ENCODE measurements around the gene TIMM50. TPM values are rescaled to one million over a fixed set of nuclear protein-coding genes. Genes with fewer than 3 reads are reported as not detected.
A peak's percentile ranks its signal among the peaks of the same experiment; 100 is the strongest.

The TIMM50 gene
- total and polyA plus RNA-seq, 2 of the 13 experiments (the other 11 are each of a cell fraction or from before 2014, with no cell fraction given), result 91.1 to 92.5 TPM

- Histone ChIP-seq H3K79me2 (ENCODE audit: insufficient read depth, low read length) (peaks cover 51% of the 10 kb centered on the region), H3K4me3 (replicated peaks in 1 of 3; ENCODE audit: insufficient read depth in 1 of 3, low read depth in 2 of 3, low read length in 3 of 3) (peak overlapping the region; percentile 81 to 98 (median 94)), H3K4me1 (ENCODE audit: insufficient read depth, low read length) (peaks cover 47% of the 10 kb centered on the region), H3K9me3 (ENCODE audit: low read length) (no peaks in the 10 kb centered on the region), H3K27me3 (ENCODE audit: control insufficient read depth in 1 of 2, insufficient read depth in 2 of 2, low read length in 2 of 2) (peaks cover 0 to 3% of the 10 kb centered on the region in 2 experiments; a peak in 2 of 5 replicates), H3K9ac (ENCODE audit: insufficient read depth, low read depth, low read length) (peak overlapping the region; percentile 93), H3K4me2 (ENCODE audit: low read depth, low read length) (peak overlapping the region; percentile 85), H3K27ac (ENCODE audit: extremely low read length, insufficient read depth, low read length) (peak overlapping the region; percentile 91), H3K36me3 (replicated peaks in 1 of 2; ENCODE audit: control insufficient read depth in 1 of 2, insufficient read depth in 2 of 2, low read length in 2 of 2) (peaks cover 3 to 12% of the 10 kb centered on the region in 2 experiments; a peak in 3 of 5 replicates), H4K20me1 (ENCODE audit: insufficient read depth, low read length) (0 out of 2 replicates have a peak, but pooled peaks cover 3% of the 10 kb centered on the region), H2AFZ (ENCODE audit: low read length) (no peak overlapping the region)
- intact Hi-C loops (cut with micrococcal nuclease; ENCODE audit: unreplicated experiment), result no loop called here
- BruUV-seq (replicated peaks), result TSS peak; percentile 97
- DNase-seq (ENCODE audit: low spot score) (no peak), FAIRE-seq (no peak), ATAC-seq (no peak)
- under 1% methylated on average over 17 of the region's 17 CpGs for WGBS (ENCODE audit: low lambda C conversion rate)
- ChIA-PET POLR2A (interaction anchor here (0.6 to 2.8 kb wide), 11 partner anchors 9 to 88 kb away, joined by 3 to 78 read pairs (median 5); partner anchors contain the start of genes EID2B and RPS16), CTCF (ENCODE audit: low intra/inter-chr PET ratio, low total read pairs) (no interaction called here)
- in situ Hi-C loops (cut with HindIII; ENCODE audit: extremely low pct_ligation_motif_present, low pct_unique_long_range_greater_than_20kb), result no loop called here
- TF ChIP-seq CTCF (CRISPR knock-in tag; IDR thresholded peaks at IDR 0.05), result no peak
- TF ChIP-seq SPEN (CRISPR knock-in tag; IDR thresholded peaks at IDR 0.05; ENCODE audit: low read depth), result no peak
- no peak for TF ChIP-seq ZNF672 (CRISPR knock-in tag; IDR thresholded peaks at IDR 0.05)
- no peak for TF ChIP-seq BHLHE40 (IDR thresholded peaks at IDR 0.05; ENCODE audit: low read length)
- TF ChIP-seq, protein P1, sequence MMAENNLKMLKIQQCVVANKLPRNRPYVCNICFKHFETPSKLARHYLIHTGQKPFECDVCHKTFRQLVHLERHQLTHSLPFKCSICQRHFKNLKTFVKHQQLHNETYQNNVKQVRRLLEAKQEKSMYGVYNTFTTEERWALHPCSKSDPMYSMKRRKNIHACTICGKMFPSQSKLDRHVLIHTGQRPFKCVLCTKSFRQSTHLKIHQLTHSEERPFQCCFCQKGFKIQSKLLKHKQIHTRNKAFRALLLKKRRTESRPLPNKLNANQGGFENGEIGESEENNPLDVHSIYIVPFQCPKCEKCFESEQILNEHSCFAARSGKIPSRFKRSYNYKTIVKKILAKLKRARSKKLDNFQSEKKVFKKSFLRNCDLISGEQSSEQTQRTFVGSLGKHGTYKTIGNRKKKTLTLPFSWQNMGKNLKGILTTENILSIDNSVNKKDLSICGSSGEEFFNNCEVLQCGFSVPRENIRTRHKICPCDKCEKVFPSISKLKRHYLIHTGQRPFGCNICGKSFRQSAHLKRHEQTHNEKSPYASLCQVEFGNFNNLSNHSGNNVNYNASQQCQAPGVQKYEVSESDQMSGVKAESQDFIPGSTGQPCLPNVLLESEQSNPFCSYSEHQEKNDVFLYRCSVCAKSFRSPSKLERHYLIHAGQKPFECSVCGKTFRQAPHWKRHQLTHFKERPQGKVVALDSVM (CRISPR knock-in tag; IDR thresholded peaks at IDR 0.05), result peak; percentile 89
- no peak for TF ChIP-seq ZNF597 (CRISPR knock-in tag; IDR thresholded peaks at IDR 0.05)
- TF ChIP-seq SMYD3 (CRISPR knock-in tag; IDR thresholded peaks at IDR 0.05), result no peak
- no peak for TF ChIP-seq ZNF749 (CRISPR knock-in tag; IDR thresholded peaks at IDR 0.05; ENCODE audit: borderline replicate concordance)
- no peak for TF ChIP-seq KMT2A (CRISPR knock-in tag; IDR thresholded peaks at IDR 0.05)
- no peak for TF ChIP-seq ZNF24 (IDR thresholded peaks at IDR 0.05)
- TF ChIP-seq, protein P2, sequence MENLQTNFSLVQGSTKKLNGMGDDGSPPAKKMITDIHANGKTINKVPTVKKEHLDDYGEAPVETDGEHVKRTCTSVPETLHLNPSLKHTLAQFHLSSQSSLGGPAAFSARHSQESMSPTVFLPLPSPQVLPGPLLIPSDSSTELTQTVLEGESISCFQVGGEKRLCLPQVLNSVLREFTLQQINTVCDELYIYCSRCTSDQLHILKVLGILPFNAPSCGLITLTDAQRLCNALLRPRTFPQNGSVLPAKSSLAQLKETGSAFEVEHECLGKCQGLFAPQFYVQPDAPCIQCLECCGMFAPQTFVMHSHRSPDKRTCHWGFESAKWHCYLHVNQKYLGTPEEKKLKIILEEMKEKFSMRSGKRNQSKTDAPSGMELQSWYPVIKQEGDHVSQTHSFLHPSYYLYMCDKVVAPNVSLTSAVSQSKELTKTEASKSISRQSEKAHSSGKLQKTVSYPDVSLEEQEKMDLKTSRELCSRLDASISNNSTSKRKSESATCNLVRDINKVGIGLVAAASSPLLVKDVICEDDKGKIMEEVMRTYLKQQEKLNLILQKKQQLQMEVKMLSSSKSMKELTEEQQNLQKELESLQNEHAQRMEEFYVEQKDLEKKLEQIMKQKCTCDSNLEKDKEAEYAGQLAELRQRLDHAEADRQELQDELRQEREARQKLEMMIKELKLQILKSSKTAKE (CRISPR knock-in tag; IDR thresholded peaks at IDR 0.05; ENCODE audit: borderline replicate concordance), result no peak
- TF ChIP-seq ZNF331 (CRISPR knock-in tag; IDR thresholded peaks at IDR 0.05), result no peak
- no peak for TF ChIP-seq ZNF180 (CRISPR knock-in tag; IDR thresholded peaks at IDR 0.05; ENCODE audit: borderline replicate concordance, low read depth)
- TF ChIP-seq GABPA (IDR thresholded peaks at IDR 0.05; ENCODE audit: low read depth, low read length), result no peak
- TF ChIP-seq GABPA (CRISPR knock-in tag; IDR thresholded peaks at IDR 0.05; ENCODE audit: low read depth), result no peak
- 0 out of 2 replicates have a peak, but pooled peaks have one; percentile 24 for TF ChIP-seq ZNF3 (CRISPR knock-in tag; IDR thresholded peaks at IDR 0.05)
- no peak for TF ChIP-seq AGO1 (IDR thresholded peaks at IDR 0.05; ENCODE audit: low read depth, low read length, poor library complexity, severe bottlenecking)
- TF ChIP-seq ZMYM3 (CRISPR knock-in tag; IDR thresholded peaks at IDR 0.05), result 0 out of 2 replicates have a peak, but pooled peaks have one; percentile 26
- TF ChIP-seq FOXO1 (CRISPR knock-in tag; IDR thresholded peaks at IDR 0.05), result no peak
Measured at GRCh38 chr19:39444598-39445195, 35.9 kb upstream of the TIMM50 start.

Measured in HepG2 (cell line).